SH-SY5Y (cell line): ENCODE measurements around the gene TAAR8.

Source experiments
- GATA2 ChIP-seq: IDR thresholded peaks from 2 replicates; pipeline ENCODE4 v1.6.1; 2011; ENCODE audit warnings: mild to moderate bottlenecking, low read depth, low read length
- GATA3 ChIP-seq: IDR thresholded peaks from 2 replicates; pipeline ENCODE4 v1.6.1; 2011; ENCODE audit warnings: low read depth, mild to moderate bottlenecking, low read length, moderate library complexity

GRCh38 chr6:132530293-132530974 is 22.0 kb upstream of the TAAR8 start:
- TF ChIP-seq GATA3 (no peak), GATA2 (no peak)
